ENCODE measurements around the gene GTPBP4.

GTPBP4 gene

DNA sequence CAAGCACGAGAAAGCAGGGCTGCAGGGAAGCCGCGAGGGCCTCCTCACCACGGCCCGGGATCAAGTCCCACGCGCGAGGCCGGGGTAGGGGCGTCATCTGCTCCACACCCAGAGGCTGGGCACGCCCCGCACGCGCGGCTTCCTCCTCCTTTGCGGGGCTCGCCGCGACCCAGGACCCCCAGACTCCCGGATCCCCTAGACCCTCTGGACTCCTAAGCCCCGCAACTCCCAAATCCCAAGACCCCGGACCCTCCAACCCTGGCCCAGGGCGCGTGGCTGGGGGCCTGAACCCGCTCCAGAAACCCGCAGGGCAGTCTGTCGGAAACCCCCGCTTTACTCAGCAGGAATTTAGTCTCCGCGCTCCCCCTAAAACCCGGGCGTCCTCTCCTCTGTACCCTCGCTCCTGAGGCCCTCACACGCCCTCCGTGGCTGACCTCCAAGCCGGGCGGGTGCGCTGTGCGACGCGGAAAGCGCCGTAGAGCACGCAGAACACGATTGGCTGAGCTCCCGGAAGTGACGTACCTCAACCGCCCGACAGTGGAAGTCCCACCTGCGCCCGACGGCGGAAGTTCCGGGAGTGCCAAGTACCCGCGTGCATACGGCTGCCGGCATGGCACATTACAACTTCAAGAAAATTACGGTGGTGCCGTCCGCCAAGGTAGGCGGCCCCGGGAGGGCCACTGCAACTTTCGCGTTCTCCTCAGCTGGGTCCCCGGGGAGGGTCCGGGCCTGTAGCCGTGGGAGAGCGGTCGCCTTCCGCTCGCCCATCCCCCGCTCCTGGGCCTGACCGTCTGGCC, at the start of gene GTPBP4:
Gene GTPBP4 (plus strand): TSS at position 565 of the 797 bp plus-strand sequence. CDS start 46 bp downstream, at position 611.
- peak; percentile 98 for DNase-seq

DNA sequence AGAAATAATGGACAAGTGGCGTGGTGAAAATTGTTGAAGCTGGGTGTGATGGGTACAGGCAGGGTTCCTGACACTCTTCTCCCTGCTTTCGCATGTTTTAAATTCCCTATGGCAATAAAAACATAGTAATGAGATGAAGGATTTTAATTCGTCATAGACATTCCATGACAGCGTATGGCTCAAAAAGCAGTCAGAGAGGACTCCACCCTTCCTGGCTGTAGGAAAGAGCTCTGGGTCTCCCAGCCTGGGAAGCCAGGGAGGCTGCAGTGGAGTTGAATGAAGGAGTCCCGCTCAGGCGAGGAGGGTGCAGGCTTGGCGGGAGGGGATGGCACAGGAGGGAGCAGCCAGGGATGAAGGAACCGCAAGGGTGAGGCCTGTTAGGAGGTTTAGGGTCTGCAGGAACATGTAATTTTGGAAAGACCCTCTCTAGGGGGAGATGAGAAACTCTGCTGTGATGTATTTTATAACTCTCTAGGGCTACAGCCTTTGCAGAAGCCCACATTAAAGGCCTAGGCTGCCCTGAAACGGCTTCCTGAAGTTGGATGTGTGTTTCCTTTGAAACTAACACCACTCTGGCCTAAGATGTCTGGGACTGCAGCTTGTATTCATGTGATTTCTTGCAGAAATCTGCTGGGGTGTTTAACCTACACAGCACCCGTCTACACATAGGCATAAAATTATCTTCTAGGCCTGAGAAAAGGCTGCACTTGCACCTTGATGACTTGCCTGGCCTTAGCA, 49.1 kb upstream of the GTPBP4 start:
- peak; percentile 7 for DNase-seq

DNA sequence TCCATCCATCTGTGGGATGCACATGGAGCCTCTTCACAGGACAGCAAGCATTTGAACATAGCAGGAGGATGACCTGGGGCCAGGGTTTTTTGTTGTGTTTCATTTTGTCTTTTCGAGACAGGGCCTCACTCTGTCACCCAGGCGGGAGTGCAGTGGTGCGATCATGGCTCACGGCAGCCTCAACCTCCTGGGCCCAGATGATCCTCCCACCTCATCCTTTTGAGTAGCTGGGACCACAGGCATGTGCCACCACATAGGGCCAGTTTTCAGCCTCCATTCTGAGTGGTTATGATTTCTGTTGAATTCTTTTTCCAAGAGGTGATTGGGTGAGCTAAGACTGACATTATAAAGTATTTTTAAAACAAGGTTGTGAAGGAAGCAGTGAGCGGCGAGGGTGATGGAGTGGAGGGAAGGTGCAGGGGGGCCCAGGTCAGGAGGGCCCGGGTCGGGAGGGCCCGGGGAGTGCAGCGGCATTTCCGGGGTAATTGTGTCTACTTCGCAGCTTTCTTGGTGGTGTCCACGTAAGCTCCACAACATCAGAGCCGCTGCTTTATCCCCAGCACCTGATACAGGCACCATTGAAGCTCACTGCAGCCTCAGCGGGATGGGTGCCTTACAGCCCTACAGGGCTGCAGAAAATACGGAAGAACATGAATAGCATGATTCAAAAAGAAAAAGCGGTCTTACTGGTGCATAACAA, 44.8 kb upstream of the GTPBP4 start:
- DNase-seq: no peak

DNA sequence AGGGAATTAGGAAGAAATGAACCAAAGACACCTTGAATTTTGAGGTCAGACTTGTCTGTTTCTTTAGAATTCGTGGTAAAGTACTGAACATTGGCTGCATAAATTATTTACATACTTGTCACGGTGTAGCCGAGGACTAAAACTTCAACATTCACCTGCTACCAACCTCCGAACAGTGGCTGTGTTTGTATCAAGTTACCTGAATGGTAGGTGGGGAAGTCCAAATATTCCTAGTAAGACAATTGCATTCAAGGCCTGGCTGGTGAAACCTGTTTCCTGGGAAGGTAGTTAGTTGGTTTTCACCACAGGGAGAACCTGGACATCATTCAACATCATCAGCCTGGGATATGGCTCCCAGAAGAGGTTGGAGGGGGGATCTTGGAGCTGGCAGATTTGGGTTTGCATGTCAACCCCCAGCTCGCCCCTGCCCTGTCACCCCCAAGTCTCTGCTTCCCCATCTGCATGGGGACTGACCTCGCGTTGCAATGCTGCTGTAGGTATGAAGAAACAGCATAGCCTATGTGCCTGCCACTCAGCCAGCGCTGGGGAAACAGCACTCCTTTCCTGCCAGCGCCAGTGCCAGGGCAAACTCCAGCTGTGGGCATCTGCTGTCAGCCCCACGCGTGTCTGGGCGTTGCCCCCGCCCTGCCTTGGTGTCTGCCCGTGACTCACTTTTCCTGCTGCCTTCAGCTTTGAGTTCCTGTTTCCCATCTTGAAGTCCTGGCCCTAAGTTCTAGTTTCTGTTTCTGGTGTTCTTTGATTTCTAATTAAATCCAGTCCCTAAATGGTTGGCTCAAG, 44.0 kb upstream of the GTPBP4 start:
- DNase-seq: peak; percentile 34

DNA sequence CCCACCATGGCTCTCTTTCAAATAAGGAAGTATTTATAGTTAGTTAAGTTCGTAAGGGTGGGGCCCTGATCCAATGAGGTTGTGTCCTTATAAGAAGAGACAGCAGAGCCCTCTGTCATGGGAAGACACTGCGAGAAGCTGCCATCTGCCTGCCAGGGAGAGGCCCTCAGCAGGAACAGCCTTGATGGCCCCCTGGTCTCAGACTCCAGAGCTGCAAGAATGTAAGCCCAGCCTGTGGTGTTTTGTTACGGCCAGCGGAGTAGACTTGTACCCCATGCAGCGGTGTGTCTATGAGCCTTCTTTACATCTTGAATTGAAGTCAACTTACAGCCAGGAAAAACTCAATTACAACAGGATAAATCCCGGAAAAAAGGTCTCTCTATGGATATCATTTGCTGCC, 42.5 kb upstream of the GTPBP4 start:
- DNase-seq: no peak

DNA sequence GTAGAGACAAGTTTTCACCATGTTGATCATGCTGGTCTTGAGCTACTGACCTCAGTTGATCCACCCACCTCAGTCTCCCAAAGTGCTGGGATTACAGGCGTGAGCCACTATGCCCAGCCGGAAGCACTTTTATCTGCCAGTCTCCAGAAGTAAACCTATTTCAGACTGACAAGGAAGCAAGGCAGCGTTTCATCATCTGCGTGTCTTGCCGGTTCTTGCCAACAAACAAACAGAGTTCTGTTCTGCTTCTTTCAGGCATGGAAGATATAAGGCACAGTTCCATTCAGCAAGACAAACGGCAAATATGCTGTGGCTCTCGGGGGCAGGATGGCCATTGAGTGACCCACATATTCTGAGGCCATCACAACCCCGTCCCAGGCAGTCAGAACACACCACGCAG, 41.2 kb upstream of the GTPBP4 start:
- DNase-seq: no peak

DNA sequence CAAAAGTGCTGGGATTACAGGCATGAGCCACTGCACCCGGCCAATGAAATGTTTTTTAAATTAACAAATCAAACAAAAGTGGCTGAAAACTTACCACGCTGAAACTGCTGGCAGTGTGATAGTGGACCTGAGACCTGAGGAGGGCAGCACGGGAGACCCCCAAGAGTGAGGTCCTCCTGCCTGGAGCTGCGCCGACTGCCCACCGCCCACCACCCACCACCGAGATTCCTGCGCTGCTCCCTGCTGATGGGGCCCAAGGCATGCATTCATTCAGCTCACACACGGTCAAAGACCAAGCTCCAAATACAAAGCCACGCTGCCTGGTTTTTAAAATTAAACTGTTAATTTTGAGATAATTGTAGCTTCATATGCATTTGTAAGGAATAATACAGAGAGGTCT, 40.4 kb upstream of the GTPBP4 start:
- DNase-seq: no peak

DNA sequence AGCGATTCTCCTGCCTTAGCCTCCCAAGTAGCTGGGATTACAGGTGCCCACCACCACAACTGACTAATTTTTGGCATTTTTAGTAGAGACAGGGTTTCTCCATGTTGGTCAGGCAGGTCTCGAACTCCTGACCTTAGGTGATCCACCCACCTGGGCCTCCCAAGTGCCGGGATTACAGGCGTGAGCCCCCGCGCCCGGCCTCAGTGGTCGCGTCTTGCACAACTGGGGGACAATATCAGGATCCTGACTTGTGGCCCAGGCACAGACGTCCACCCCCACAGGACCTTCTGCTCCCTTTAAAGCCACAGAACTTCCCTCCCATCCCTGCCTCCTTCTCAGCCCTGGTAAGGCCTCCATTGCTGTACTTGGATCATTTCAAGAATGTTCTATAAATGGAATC, 39.9 kb upstream of the GTPBP4 start:
- no peak for DNase-seq

DNA sequence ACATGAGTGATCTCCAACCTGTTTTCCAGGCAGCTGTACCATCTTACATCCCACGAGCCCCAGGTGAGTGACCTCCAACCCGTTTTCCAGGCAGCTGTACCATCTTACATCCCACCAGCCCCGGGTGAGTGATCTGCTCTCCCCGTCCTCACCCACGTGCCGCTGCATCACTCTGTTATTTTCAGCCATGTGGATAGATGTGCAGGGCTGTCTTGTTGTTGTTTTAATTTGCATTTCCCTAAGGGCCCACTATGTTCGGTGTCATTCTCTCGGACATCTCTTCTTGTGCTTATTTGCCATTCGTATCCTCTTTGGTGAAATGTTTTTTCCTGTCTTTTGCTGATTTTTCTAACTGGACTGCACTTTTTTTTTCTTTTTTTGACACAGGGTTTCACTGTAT, 38.8 kb upstream of the GTPBP4 start:
- DNase-seq: no peak

DNA sequence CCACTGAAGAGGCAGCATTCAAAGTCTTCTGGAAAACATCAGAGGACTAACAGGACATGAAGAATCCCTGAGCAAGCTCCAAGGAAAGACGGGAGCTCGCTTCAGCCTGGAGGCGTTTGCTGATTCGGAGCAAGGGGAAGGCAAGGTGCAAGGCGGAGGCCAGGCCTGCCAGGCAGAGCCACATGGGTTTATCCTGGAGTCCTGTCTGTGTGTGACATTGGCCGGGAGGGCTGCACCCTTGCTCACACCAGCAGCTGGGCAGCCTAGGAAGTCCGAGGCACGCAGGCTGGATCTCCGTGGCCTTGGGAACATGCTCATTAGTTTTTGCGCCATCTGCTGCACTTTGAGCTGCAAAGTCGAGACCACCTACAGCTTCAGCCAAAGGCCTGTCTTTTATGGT, 34.4 kb upstream of the GTPBP4 start:
- no peak for DNase-seq

DNA sequence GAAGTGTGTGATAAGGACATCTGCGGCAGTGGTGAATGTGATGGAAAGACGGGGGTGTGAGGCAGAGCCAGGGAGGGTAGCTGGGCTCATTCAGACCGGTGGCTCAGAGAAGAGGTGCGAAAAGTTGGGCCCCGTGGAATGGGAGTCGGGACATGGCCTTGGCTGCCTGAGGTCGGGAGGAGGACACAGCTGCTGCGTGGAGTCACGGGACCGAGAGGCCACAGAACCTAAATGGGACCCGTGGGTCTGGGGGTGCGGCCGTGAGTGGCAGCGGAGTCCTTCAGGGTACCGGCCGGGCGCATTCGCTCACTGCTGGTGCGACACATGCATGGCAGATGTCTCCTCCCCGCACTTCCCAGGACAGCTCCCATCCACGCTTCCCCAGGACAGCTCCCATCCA, 33.8 kb upstream of the GTPBP4 start:
- no peak for DNase-seq

DNA sequence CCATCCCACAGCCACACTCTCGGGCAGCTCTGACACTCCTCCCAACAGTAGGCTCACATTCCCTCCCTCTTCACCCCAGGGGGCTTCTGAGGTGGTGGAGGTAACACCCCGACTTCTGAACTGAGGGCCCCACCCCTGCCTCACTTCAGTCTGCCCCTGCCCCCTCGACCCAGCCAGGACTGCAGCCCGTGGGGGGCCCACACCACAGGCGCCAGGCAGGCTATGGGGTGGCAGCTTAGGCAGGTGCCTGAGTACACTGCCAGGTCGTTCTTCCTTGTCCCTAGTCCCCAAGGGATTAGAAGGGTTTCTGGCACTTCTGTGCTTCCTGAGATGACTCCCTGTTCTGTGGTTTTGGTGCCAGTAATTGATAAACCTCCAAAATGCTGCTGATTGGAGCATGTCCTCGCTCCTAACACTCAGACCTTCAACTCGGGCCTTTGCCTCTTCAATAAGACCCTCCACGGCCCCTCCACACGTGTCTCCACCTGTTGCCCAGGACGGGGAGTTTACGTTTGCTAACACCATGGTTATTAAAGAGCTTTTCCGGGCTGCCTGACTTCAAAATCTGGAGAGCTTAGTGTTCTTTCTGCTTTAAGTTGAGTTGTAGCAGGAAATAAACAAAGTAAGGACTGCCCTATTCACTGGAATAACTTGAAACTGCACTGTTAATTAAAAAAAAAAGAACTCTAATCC, 33.0 kb upstream of the GTPBP4 start:
- DNase-seq: no peak

DNA sequence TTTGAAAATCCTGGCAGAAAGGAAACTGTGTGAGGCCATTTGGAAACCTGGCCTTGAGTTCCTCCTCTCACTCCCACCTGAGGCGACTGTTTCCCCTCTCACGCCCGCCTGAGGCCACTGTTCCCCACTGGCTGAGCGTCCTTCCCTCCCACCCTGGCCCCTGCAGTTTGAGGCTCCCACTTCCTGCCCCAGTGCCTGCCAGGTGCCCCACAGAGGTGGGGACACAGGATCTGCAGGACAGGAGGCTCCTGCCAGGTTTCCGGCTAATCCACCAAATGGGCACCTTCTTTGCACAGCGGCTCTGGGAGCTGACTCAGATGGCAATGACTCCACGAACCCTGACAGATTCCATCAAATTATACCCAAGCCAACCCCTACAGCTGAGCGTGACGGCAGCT, 32.4 kb upstream of the GTPBP4 start:
- DNase-seq: no peak

DNA sequence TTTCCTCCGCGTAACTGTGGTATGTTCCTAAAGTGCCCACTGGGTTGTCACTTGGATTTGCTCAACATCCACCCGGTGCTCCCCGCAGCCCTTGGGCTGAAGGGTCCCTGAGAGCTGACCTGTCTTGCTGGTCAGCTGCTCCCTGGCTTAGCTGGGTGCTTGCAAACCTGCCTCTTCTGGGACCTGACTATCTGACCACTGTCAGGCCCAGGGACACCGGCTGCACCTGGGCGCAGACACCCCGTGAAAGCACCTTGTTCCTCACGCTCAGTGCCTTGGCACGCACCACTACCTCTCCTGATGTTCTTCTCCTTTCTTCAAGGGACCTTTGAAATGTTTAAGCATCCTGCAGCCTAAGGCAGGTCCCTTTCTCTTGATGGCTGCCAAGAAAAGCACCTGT, 30.1 kb upstream of the GTPBP4 start:
- no peak for DNase-seq

DNA sequence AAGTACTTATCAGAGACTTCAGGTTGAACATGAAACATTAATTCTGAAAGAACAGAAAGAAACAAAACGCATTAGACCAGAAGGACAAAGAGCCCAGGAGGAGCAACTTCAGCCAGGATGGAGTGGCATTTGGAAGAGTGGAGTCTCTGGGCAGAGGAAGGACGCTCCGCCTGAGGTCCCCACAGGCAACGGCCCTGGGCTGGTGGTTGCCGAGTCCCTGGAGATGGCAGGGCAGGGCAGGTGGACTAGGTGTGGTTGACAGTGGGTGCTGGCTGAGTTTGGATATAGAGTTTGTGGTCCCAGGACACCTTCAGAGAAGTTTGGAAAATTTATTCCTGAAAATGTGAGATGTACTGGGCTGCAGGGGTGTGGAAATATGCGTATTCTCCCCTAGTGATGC, 29.4 kb upstream of the GTPBP4 start:
- DNase-seq: no peak

DNA sequence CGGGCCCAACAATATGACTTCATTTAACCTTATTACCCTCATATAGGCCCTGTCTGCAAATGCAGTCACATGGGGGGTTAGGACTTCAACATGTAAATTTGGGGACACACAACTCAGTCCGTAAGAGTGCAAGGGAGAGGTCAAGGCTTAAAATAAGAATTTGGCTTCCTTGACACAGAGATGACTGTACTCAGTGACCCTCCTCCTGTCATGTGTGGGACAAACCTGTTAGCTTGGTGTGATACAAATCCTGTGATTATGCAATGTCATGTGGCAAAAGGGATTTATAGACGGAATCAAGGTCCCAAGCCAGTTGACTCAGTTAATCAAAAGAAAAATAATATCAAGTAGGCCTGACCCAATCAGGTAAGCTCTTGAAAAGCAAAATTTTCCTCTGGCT, 25.9 kb upstream of the GTPBP4 start:
- DNase-seq: no peak

DNA sequence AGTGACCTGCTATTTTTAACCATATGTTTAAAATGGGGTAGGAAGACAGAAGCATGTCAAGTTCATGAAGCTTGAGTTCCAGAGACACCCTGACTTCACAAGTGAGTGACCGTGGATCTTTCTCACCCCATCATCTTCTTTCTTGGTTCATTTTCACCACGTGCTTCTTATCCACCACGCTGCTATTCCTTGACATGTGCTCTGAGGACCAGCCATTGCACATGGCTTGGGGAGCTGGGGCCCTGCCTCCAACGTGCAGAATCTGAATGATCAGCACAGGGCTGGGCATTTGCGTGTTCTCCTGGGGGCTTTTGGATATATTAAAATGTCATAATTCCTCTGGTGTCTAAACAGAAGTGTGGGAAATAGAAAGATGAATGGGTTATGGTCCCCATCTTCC, 25.0 kb upstream of the GTPBP4 start:
- DNase-seq: no peak

DNA sequence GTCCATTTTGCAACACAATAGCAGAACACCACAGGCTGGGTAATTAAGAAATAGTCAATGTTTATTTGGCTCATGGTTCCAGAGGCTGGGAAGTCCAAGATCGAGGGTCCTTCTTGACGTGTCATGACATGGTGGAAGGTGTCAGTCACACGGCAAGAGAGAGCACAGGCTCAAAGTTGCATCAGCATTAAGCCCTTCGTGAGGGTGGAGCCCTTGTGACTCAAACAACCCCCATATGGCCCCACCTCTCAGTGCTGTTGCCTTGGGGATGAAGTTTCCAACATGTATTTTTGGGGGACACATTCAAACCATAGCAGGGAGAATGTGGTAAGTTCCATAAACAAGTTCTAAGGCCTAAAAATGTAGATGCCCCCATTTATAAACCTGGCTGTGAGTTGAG, 24.6 kb upstream of the GTPBP4 start:
- DNase-seq: no peak

DNA sequence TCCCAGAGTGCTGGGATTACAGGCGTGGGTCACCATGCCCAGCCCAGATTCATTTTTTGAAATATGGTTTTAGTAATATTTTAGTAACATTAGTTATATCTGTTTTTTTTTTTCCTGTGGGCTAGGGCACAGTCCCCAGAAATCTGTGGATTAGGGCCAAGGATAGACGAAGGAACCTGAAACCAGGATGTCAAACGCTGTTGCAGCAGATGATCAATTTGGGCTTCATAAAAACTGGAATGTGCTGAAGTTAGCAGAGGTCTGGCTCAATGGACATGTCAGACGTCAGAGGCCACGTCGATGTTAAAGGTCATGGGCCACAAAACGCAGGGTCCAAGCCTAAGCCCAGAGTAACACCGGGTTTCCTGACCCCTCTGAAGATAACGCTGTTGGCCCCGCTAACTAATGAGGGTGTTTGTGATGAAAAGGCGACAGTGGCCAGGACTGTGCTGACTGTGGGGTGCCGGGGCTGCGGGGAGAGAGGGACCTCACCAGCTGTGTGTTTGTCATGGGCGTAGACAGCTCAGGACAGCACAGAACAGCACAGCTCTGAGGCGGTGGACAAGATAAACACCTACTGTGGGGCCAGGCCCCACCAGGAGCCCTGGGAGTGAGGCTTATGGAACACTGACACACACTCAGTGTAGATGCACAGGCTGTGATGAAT, 23.8 kb upstream of the GTPBP4 start:
- peak; percentile 53 for DNase-seq

DNA sequence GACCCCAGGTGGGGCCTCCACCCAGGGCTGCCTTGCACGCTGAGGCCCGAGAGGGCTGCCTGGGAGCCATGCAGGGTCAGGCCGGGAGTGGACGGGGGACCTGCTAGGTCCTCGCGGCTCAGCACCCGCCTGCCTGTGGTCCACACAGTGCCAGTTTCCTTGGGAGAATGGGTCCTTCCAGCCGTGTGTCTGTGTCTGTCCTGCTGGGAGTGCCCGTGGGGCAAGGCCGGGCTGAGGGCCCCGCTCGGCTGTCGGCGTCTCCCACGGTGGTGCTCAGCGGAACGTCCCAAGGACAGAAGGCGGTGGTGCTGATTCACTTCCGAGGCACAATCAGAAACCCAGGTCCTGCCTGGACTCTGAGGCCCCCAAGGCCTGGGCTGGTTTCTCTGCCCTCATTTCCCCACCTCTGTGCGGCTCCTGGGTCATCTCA, 23.2 kb upstream of the GTPBP4 start:
- DNase-seq: no peak

DNA sequence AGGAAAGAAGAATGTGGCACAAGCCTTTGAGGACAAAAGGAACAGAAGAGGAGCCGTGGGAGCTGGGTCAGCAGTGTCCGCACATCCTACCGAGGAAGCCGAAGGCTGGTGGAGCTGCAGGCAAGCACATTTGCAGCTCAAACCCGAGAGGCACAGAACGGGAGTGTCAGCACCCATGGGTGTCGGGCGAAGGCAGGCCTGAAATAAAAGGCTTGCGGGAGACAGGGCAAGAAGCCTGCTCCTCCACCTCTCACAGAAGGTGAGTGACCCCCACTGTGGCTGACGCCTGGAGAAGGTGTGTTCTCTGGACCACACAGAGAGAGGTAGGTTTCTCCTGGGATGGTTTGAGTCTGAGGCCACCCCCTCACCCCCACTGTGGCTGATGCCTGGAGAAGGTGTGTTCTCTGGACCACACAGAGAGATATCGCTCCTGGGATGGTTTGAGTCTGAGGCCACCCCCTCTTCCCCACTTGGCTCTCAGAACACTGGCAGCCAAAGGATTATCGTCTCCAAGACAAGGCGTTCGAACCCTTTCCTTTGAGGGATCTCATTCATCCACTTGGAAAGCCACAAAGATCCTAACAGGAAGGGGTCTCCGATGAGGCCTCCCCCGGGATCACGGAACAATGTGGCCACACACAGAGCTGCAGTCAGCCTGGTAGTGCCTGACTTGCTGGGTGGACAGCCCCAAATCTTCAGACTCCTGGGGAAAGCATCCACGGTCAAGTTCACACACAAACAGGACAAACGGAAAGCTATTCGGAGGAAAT, 21.6 kb upstream of the GTPBP4 start:
- no peak for DNase-seq

All from fibroblast of upper back skin (primary cell).